Trophoblast cell (in vitro differentiated cells and primary cell): ENCODE measurements around the gene STX10.

Source experiments
- DNase-seq, 2 donors: peaks; one replicate each; pipeline ENCODE4 v3.0.0-alpha.2; 2016
- H2AFZ ChIP-seq: 2 replicates; pipeline ENCODE4 v1.6.1; 2013; ENCODE audit warnings: low read length, moderate library complexity, mild to moderate bottlenecking; ENCODE audit not compliant: insufficient read depth, poor library complexity
- H2AK5ac ChIP-seq: 2 replicates; pipeline ENCODE4 v1.6.1; 2013; ENCODE audit warnings: mild to moderate bottlenecking, low read length
- H2BK120ac ChIP-seq: 2 replicates; pipeline ENCODE4 v1.6.1; 2013; ENCODE audit warnings: low read length, mild to moderate bottlenecking, moderate library complexity; ENCODE audit not compliant: insufficient read depth, poor library complexity
- H2BK12ac ChIP-seq: 2 replicates; pipeline ENCODE4 v1.6.1; 2013; ENCODE audit warnings: mild to moderate bottlenecking, low read length, moderate library complexity
- H2BK5ac ChIP-seq: 2 replicates; pipeline ENCODE4 v1.6.1; 2013; ENCODE audit warnings: low read length, low read depth, moderate library complexity, mild to moderate bottlenecking; ENCODE audit not compliant: poor library complexity
- H3K14ac ChIP-seq: 2 replicates; pipeline ENCODE4 v1.6.1; 2013; ENCODE audit warnings: mild to moderate bottlenecking, low read length
- H3K18ac ChIP-seq: 2 replicates; pipeline ENCODE4 v1.6.1; 2013; ENCODE audit warnings: mild to moderate bottlenecking, low read length
- H3K23ac ChIP-seq: 2 replicates; pipeline ENCODE4 v1.6.1; 2013; ENCODE audit warnings: low read length
- H3K27ac ChIP-seq: 2 replicates; pipeline ENCODE4 v1.5.1; 2013; ENCODE audit warnings: low read depth, mild to moderate bottlenecking, inconsistent platforms, low read length, moderate library complexity
- H3K27me3 ChIP-seq: 2 replicates; pipeline ENCODE4 v1.6.1; 2013; ENCODE audit warnings: inconsistent platforms, mild to moderate bottlenecking, low read length, moderate library complexity; ENCODE audit not compliant: insufficient read depth
- H3K36me3 ChIP-seq, 2 experiments: 1 replicate in 1 of 2; 2 replicates in 1 of 2; pipeline ENCODE4 v1.6.1; 2013; ENCODE audit warnings: low read length in 2 of 2, mild to moderate bottlenecking in 2 of 2, moderate library complexity in 1 of 2; ENCODE audit not compliant: insufficient read depth in 2 of 2, control insufficient read depth in 1 of 2
- H3K4ac ChIP-seq: 2 replicates; pipeline ENCODE4 v1.6.1; 2013; ENCODE audit warnings: low read depth, mild to moderate bottlenecking, low read length, moderate library complexity
- H3K4me1 ChIP-seq, 2 experiments: 1 replicate in 1 of 2; 2 replicates in 1 of 2; pipeline ENCODE4 v1.6.1; 2013; ENCODE audit warnings: low read length in 2 of 2, mild to moderate bottlenecking in 2 of 2, moderate library complexity in 1 of 2; ENCODE audit not compliant: insufficient read depth in 2 of 2, control insufficient read depth in 1 of 2
- H3K4me2 ChIP-seq: 2 replicates; pipeline ENCODE4 v1.6.1; 2013; ENCODE audit warnings: inconsistent platforms, mild to moderate bottlenecking, low read length, moderate library complexity
- H3K4me3 ChIP-seq: 2 replicates; pipeline ENCODE4 v1.5.1; 2013; ENCODE audit warnings: mild to moderate bottlenecking, low read depth, low read length, inconsistent platforms
- H3K79me1 ChIP-seq: one replicate; pipeline ENCODE4 v1.6.1; 2013; ENCODE audit warnings: low read length
- H3K79me2 ChIP-seq: 2 replicates; pipeline ENCODE4 v1.6.1; 2013; ENCODE audit warnings: low read length, mild to moderate bottlenecking; ENCODE audit not compliant: control insufficient read depth, insufficient read depth, poor library complexity
- H3K9ac ChIP-seq: 2 replicates; pipeline ENCODE4 v1.6.1; 2013; ENCODE audit warnings: mild to moderate bottlenecking, low read length
- H3K9me3 ChIP-seq: 2 replicates; pipeline ENCODE4 v1.6.1; 2013; ENCODE audit warnings: low read depth, mild to moderate bottlenecking, control low read depth, inconsistent platforms, low read length; ENCODE audit not compliant: insufficient read depth
- H4K12ac ChIP-seq: 2 replicates; pipeline ENCODE4 v1.6.1; 2013; ENCODE audit warnings: low read depth, mild to moderate bottlenecking, low read length, moderate library complexity
- H4K8ac ChIP-seq: 2 replicates; pipeline ENCODE4 v1.6.1; 2013; ENCODE audit warnings: low read depth, mild to moderate bottlenecking, low read length, moderate library complexity
- H4K91ac ChIP-seq: one replicate; pipeline ENCODE4 v1.6.1; 2013; ENCODE audit warnings: low read depth, mild to moderate bottlenecking, low read length, moderate library complexity
- WGBS: extraction: QIAGEN DNeasy Blood & Tissue Kit; methylation state at CpG from one replicate; pipeline ENCODE4 v1.1.7; 2013; ENCODE audit warnings: missing lambda C conversion rate; ENCODE audit not compliant: insufficient read length, insufficient coverage; ENCODE audit errors: extremely low coverage; 5-methylcytosine and 5-hydroxymethylcytosine counted together

STX10 gene

DNA sequence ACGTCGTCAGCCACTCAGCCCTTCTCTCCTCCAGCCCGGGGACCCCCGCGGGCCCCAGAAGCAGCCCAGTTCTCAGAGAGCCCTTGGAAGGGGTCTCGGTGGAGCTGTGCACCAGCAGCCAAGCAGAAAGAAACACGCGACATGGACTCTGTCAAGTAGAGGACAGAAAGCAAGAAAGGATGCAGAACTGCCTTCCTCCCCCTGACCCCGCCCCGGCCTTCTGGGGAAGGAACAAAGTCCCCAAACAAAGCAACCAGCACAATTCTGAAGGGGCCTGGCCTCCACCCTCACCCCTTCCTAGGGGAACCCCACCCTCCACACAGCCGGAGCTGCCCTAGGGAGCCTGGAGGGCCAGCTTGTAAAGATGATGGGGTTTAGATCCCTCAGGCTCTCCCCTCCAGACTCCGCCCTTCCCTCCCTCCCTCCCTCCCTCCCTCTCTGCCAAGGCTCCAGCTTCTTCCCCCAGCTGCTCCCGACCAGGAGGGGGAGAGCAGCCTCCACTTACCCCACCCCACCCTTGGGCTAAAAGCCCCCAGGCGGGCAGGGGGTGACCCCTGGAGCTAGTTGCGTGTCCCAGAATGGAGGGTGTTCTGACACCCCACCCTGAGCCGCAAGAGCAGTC is 55.3 kb downstream of the STX10 start:
- DNase-seq, result no peak
- peaks cover 62% of the 10 kb centered on the region for H3K27me3 ChIP-seq
- no peaks in the 10 kb centered on the region for H3K79me2 ChIP-seq
- no peak overlapping the region for H3K4me3 ChIP-seq
- peaks cover 6% of the 10 kb centered on the region for H3K9me3 ChIP-seq
- no CpG with 5 or more reads among the region's 16 CpGs for WGBS
- H3K23ac ChIP-seq, result no peak overlapping the region
- no peak overlapping the region for H4K8ac ChIP-seq
- peaks cover 5 to 8% of the 10 kb centered on the region in 2 experiments for H3K4me1 ChIP-seq
- no peak overlapping the region for H2BK120ac ChIP-seq
- H3K4me2 ChIP-seq, result no peak overlapping the region
- H4K91ac ChIP-seq, result no peak overlapping the region
- H2AK5ac ChIP-seq, result no peak overlapping the region
- H3K18ac ChIP-seq, result no peak overlapping the region
- H4K12ac ChIP-seq, result no peak overlapping the region
- H2BK12ac ChIP-seq, result no peak overlapping the region
- H2BK5ac ChIP-seq, result no peak overlapping the region
- no peak overlapping the region for H3K4ac ChIP-seq
- H3K14ac ChIP-seq, result no peak overlapping the region
- H3K36me3 ChIP-seq, result no peaks in the 10 kb centered on the region
- no peak overlapping the region for H2AFZ ChIP-seq
- no peaks in the 10 kb centered on the region for H3K79me1 ChIP-seq
- no peak overlapping the region for H3K9ac ChIP-seq
- no peak overlapping the region for H3K27ac ChIP-seq

DNA sequence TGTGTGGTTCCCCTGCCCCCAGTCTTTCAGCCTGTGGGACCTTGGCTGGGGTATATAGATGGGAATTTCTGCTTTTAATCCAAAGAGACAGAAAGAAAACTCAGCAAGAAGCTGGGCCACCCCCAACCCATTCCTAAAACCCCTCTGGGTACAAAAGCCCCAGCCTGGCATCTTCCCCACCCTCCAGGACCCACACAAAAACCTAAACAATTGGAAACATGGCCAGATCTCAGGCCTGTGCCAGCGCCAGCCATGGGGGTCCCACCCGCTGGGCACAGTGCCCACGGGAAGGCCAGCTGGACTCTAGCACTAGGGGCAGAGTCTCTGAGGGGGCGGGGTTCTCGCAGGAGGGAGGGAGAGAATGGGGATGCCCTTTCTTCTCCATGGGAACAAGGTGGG is 56.1 kb downstream of the STX10 start:
- Histone ChIP-seq H2AFZ (no peak overlapping the region), H3K4ac (no peak overlapping the region), H2AK5ac (no peak overlapping the region), H3K4me3 (no peak overlapping the region), H3K9ac (no peak overlapping the region), H4K8ac (no peak overlapping the region), H3K27ac (no peak overlapping the region), H2BK5ac (no peak overlapping the region), H3K23ac (no peak overlapping the region), H2BK120ac (no peak overlapping the region), H3K4me1 (peaks cover under 1 to 3% of the 10 kb centered on the region in 2 experiments), H3K27me3 (peaks cover 54% of the 10 kb centered on the region), H3K18ac (no peak overlapping the region), H3K79me1 (no peaks in the 10 kb centered on the region), H3K9me3 (peaks cover 5% of the 10 kb centered on the region), H4K91ac (no peak overlapping the region), H3K36me3 (no peaks in the 10 kb centered on the region), H2BK12ac (no peak overlapping the region), H3K79me2 (no peaks in the 10 kb centered on the region), H3K14ac (no peak overlapping the region), H3K4me2 (no peak overlapping the region), H4K12ac (no peak overlapping the region)
- WGBS, result no CpG with 5 or more reads among the region's 5 CpGs
- DNase-seq, result no peak
